Spleen (tissue), 7 donors: ENCODE data around the gene UNC45B.

Source experiments
- CTCF ChIP-seq, 11 experiments: fragments of 200-600 bp in 7 of 11; fragments of 450-650 bp in 4 of 11; sonication (generic) in 4 of 11; IDR thresholded peaks in 8 of 11; conservative IDR thresholded peaks in 3 of 11; 1 replicate in 7 of 11; 2 replicates in 4 of 11; pipeline versions ENCODE4 v1.4.0 to v1.8.0; 2016 to 2021; ENCODE audit warnings: antibody characterized with exemption in 11 of 11, inconsistent platforms in 4 of 11, mild to moderate bottlenecking in 1 of 11
- POLR2A ChIP-seq, 3 donors: fragments of 450-650 bp; IDR thresholded peaks; one replicate each; pipeline ENCODE4 v1.5.1; 2017; ENCODE audit warnings: antibody characterized with exemption in 3 of 3, mild to moderate bottlenecking in 1 of 3
- donor health status: DM: no; HTN: no; CAD: no; lungs with moderate emphysema.
- donor health status: DM: no; HTN: no; CAD: no.
- donor health status: DM: no; HTN: no; CAD: no.

- TF ChIP-seq POLR2A (IDR thresholded peaks at IDR 0.05) = no peak
- no peak for TF ChIP-seq CTCF (IDR thresholded peaks at IDR 0.05 in 8 of 11, conservative IDR thresholded peaks at IDR 0.05 in 3 of 11)
Observed at GRCh38 chr17:35127751-35128514, 19.7 kb upstream of the UNC45B start.
